ENCODE data around the gene DCDC1. TPM values are rescaled to one million over a fixed set of nuclear protein-coding genes. Genes with fewer than 3 reads are reported as not detected.

Gene DCDC1, protein sequence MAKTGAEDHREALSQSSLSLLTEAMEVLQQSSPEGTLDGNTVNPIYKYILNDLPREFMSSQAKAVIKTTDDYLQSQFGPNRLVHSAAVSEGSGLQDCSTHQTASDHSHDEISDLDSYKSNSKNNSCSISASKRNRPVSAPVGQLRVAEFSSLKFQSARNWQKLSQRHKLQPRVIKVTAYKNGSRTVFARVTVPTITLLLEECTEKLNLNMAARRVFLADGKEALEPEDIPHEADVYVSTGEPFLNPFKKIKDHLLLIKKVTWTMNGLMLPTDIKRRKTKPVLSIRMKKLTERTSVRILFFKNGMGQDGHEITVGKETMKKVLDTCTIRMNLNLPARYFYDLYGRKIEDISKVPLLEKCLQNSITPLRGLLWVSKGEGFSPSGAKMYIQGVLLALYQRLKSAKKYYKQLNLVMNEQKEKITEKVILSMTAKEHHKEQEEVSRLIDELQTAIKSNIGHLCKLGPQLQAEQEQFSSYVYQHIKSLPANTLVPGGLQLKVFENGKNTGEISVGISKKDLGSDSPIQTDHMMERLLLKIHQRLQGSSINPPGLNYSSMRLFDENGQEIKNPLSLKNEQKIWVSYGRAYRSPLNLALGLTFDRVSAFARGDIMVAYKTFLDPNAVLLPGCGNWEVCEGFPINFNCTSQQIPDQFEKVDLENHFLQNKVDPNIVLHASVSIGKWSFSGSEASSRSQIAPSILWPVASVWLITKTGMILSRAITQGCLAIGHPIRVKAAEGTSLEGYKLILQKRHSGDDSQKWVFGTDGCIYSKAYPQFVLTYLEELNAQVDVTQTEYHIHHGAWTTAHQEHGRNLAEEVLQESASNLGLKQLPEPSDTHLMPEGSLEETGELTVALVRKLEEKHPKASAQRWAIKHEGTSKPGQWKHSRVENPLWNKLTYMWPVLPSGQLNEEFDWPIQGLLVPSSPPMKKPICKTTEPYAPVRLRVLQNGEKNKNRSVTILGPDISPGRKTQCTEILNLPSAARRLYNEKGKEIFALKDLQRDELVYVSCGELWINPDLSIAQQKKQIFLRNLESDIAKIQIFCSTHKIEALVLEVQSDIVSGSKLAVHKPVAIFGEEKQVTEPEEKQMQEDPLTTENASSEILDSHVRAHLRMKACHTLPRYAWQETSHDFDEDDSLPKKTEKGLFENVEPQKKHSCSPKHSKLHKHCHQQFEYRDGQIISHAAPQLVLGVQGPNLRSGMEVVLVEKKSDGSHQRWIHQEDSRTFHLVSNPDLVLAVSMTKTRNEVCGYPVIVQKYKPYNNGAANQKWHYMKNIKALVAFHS (N-terminal part only)
- total RNA-seq (under 1 TPM; 0.17 to 0.29 TPM), polyA plus RNA-seq (under 1 TPM in 1 of 2 donors, not detected in 1; 0.14 TPM)

DNA sequence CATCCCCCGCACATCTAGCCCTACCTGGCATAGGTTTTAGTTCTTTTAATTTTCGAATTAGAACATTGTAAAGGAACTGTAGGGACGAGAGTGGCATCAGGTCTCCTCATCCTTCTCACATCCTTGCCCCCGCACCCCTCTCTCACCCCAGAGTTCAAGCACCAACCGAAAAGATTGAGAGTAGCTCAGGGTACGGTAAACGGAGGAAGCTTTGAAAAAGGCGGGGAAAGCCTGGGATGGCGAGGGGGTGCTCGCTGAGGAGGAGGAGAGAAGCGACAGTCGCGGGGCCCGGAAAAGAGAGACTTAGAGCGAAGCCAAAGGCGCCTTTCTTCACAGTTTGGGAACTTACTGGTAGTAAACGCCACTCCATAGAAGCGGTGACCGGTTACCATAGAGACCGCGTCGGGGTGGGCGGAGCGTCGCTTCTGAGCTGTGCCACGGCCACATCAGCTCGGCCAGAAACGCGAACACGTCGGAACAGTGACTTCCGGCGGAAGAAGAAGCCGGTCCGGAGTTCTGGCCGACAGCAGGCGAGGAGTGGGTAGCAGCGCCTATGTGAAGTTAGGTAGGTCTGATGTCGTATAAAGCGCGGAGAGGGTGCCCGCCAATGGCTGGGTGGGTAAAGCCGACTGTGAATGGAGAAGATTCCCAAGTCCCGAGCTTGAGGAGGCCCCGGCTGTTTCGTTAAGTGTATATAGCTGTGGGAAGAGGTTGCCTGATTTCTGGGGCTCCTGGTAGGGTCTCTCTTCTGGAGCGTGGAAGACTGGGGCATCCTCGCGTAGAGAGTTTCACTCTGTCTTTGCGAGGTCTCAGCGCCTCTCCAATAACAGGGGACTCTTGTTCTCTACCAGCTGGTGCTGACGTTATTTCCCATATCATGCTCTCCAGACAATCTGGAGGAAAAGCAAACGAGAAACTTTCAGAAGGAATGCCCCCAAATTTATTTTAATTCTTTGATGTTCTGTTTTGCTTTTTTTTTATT lies at the start of gene DCDC1, which contains the start of gene DNAJC24:
Gene DCDC1 (minus strand): TSS at position 392 of the 982 bp plus-strand sequence. CDS start 41,459 bp downstream, outside the sequence.
Gene DNAJC24 (plus strand): TSS at position 513 of the 982 bp plus-strand sequence. CDS start 889 bp downstream, outside the sequence.
- H3K4me3 ChIP-seq (ENCODE audit: low read length in 2 of 2) = peak within 1 kb of the TSS; percentile 81 to 82
- no peaks in the 10 kb centered on the region for H3K9me3 ChIP-seq (ENCODE audit: control insufficient read depth in 1 of 2, low read length in 2 of 2)
- CTCF ChIA-PET (ENCODE audit: partially characterized antibody) = interaction anchor here (0.7 to 1.7 kb wide), 4 partner anchors 8 to 142 kb away, joined by 3 to 4 read pairs (median 4); no protein-coding TSS in a partner anchor
- no peaks in the 10 kb centered on the region for H3K36me3 ChIP-seq (ENCODE audit: insufficient read depth, low read length)
- H3K4me1 Mint-ChIP-seq = peaks cover 37 to 70% (median 49%) of the 10 kb centered on the region in 4 donors
- intact Hi-C loops (cut with micrococcal nuclease) = loop anchor here (1.0 to 5.0 kb wide), 4 partner anchors 140 to 1213 kb away; partner anchors contain the start of genes ARL14EP, EIF3M, ELP4 and IMMP1L
- H3K4me3 Mint-ChIP-seq = peak within 1 kb of the TSS; percentile 93 to 100 (median 99)
- H3K27me3 Mint-ChIP-seq = no peaks in the 10 kb centered on the region
- peak within 1 kb of the TSS; percentile 78 for H3K27ac ChIP-seq (ENCODE audit: low read depth, low read length)
- H3K9me3 Mint-ChIP-seq = no peaks in the 10 kb centered on the region
- peak; percentile 87 to 93 (median 91) for DNase-seq
- peak within 1 kb of the TSS; percentile 86 to 99 (median 98) for H3K27ac Mint-ChIP-seq
- no peaks in the 10 kb centered on the region for H3K27me3 ChIP-seq (ENCODE audit: insufficient read depth, low read length)
- H3K36me3 Mint-ChIP-seq = peaks cover 0 to 15% of the 10 kb centered on the region in 2 donors
- peaks cover 45% of the 10 kb centered on the region for H3K4me1 ChIP-seq (ENCODE audit: insufficient read depth, low read length)
- POLR2A ChIA-PET (ENCODE audit: partially characterized antibody) = interaction anchor here (0.8 to 1.7 kb wide), 6 partner anchors 17 to 1214 kb away, joined by 3 to 8 read pairs (median 4); partner anchors contain the start of genes ARL14EP, EIF3M, ELP4 and IMMP1L

DNA sequence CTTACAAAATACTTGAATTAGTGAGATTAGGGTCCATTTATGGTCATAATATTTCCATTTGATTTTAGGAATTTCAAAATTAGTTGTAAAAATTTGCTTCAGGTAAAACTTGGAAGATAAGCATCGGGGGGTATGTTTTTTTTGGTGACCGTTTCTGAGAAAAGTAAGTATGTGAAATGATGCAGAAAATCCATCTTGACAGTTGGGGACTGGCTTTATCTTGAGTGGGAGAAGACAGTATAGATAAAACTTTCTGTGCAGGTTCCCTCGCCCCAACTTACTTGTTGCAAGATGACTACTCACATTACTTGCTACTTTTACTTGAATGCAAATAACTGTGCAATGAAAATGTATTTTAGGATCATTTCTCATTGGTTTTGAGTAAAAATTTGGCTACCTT lies 49.6 kb upstream of the DCDC1 start:
- Mint-ChIP-seq H3K27ac (no peak overlapping the region), H3K27me3 (no peaks in the 10 kb centered on the region), H3K4me1 (peaks cover 0 to 2% (median 0%) of the 10 kb centered on the region in 4 donors), H3K36me3 (peaks cover 9 to 15% of the 10 kb centered on the region in 2 donors), H3K9me3 (no peaks in the 10 kb centered on the region), H3K4me3 (no peak overlapping the region)
- Histone ChIP-seq H3K27me3 (ENCODE audit: insufficient read depth, low read length) (no peaks in the 10 kb centered on the region), H3K27ac (ENCODE audit: low read depth, low read length) (no peak overlapping the region), H3K9me3 (ENCODE audit: control insufficient read depth in 1 of 2, low read length in 2 of 2) (no peaks in the 10 kb centered on the region), H3K4me1 (ENCODE audit: insufficient read depth, low read length) (no peaks in the 10 kb centered on the region), H3K36me3 (ENCODE audit: insufficient read depth, low read length) (no peaks in the 10 kb centered on the region), H3K4me3 (ENCODE audit: low read length in 2 of 2) (no peak overlapping the region)
- no peak for DNase-seq
- POLR2A ChIA-PET (ENCODE audit: partially characterized antibody) = no interaction called here
- intact Hi-C loops (cut with micrococcal nuclease) = no loop called here
- CTCF ChIA-PET (ENCODE audit: partially characterized antibody) = no interaction called here

DNA sequence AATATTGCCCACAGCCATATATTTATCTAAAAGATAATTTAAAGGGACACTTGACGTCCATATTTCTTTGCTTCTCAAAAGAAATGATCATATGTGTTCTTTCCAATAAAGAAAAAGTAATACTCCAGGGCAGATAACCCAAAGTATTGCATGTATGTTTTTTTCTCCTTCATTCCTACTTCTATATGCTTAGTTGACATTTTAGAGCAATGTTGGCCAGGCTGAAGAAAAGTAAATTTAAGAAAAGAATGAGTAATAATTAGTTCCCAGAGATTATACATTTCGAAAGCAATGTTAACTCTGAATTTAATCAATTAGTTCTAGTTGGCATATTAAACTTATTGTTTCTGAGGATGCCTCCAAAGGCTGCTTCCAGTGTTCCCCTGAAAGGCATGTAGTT lies 48.3 kb upstream of the DCDC1 start:
- Mint-ChIP-seq H3K27me3 (no peaks in the 10 kb centered on the region), H3K4me1 (peaks cover 0 to 2% (median 0%) of the 10 kb centered on the region in 4 donors)
- POLR2A ChIA-PET (ENCODE audit: partially characterized antibody) = no interaction called here

DNA sequence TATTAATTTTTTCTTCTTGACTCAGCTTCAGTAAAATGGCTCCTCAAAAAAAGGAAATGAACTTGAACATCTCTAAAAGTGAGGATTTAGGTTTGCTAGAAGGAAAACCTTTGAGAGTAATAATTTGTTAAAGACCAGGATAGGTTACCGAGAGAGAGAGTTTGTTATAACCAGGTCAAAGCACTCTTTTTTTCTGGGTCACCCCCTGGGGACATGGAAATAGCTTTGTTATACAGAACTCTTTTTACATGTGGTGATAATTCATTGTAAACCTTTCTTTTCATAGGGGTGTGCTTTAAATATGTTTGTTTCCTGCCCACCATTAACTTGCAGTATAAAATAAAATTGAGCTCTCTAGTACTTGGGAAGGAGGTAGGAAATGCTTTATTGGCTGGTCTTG lies 47.8 kb upstream of the DCDC1 start:
- ChIA-PET POLR2A (ENCODE audit: partially characterized antibody) (no interaction called here), CTCF (ENCODE audit: partially characterized antibody) (no interaction called here)
- H3K27me3 ChIP-seq (ENCODE audit: insufficient read depth, low read length) = no peaks in the 10 kb centered on the region
- H3K4me1 ChIP-seq (ENCODE audit: insufficient read depth, low read length) = no peaks in the 10 kb centered on the region
- H3K36me3 ChIP-seq (ENCODE audit: insufficient read depth, low read length) = no peaks in the 10 kb centered on the region
- H3K4me3 ChIP-seq (ENCODE audit: low read length in 2 of 2) = no peak overlapping the region
- Mint-ChIP-seq H3K27me3 (no peaks in the 10 kb centered on the region), H3K36me3 (peaks cover 9 to 13% of the 10 kb centered on the region in 2 donors), H3K4me1 (peaks cover 0 to 2% (median 0%) of the 10 kb centered on the region in 4 donors), H3K27ac (no peak overlapping the region), H3K9me3 (no peaks in the 10 kb centered on the region), H3K4me3 (no peak overlapping the region)
- DNase-seq = no peak
- intact Hi-C loops (cut with micrococcal nuclease) = no loop called here
- no peaks in the 10 kb centered on the region for H3K9me3 ChIP-seq (ENCODE audit: control insufficient read depth in 1 of 2, low read length in 2 of 2)
- H3K27ac ChIP-seq (ENCODE audit: low read depth, low read length) = no peak overlapping the region

More for the DNA sequence above, 48.3 kb upstream of the DCDC1 start:
- no peaks in the 10 kb centered on the region for H3K9me3 Mint-ChIP-seq
- Histone ChIP-seq H3K36me3 (ENCODE audit: insufficient read depth, low read length) (no peaks in the 10 kb centered on the region), H3K9me3 (ENCODE audit: control insufficient read depth in 1 of 2, low read length in 2 of 2) (no peaks in the 10 kb centered on the region), H3K27me3 (ENCODE audit: insufficient read depth, low read length) (no peaks in the 10 kb centered on the region), H3K4me3 (ENCODE audit: low read length in 2 of 2) (no peak overlapping the region), H3K27ac (ENCODE audit: low read depth, low read length) (no peak overlapping the region), H3K4me1 (ENCODE audit: insufficient read depth, low read length) (no peaks in the 10 kb centered on the region)
- peaks cover 9 to 14% of the 10 kb centered on the region in 2 donors for H3K36me3 Mint-ChIP-seq
- CTCF ChIA-PET (ENCODE audit: partially characterized antibody) = no interaction called here
- intact Hi-C loops (cut with micrococcal nuclease) = no loop called here
- no peak for DNase-seq
- no peak overlapping the region for H3K4me3 Mint-ChIP-seq
- no peak overlapping the region for H3K27ac Mint-ChIP-seq

DNA sequence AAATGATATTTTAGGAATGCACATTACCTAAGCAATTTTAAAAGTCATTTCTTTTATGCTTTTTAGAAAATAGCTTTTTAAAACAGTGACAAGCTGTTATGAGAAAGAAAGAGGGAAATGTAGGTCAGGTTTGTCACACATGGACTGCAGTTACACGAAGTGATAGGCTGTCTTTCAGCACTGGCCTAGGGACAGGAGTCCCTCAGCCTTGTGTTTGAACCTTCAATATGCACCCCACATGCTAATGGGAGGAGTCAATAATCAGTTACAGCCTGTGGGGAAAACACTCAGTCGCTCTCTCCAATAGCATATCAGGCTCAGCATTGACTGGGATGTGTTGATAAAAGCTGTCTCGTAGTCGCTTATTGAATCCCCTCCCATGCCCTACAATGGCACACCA lies 45.9 kb upstream of the DCDC1 start:
- H3K36me3 Mint-ChIP-seq = peaks cover 18 to 20% of the 10 kb centered on the region in 2 donors
- H3K27ac ChIP-seq (ENCODE audit: low read depth, low read length) = no peak overlapping the region
- POLR2A ChIA-PET (ENCODE audit: partially characterized antibody) = no interaction called here
- H3K36me3 ChIP-seq (ENCODE audit: insufficient read depth, low read length) = no peaks in the 10 kb centered on the region
- H3K4me1 Mint-ChIP-seq = peaks cover 0 to 2% (median 0%) of the 10 kb centered on the region in 4 donors
- H3K4me3 Mint-ChIP-seq = no peak overlapping the region
- no peaks in the 10 kb centered on the region for H3K27me3 Mint-ChIP-seq
- H3K4me3 ChIP-seq (ENCODE audit: low read length in 2 of 2) = no peak overlapping the region
- intact Hi-C loops (cut with micrococcal nuclease) = no loop called here
- H3K27ac Mint-ChIP-seq = no peak overlapping the region
- CTCF ChIA-PET (ENCODE audit: partially characterized antibody) = no interaction called here
- DNase-seq = no peak
- no peaks in the 10 kb centered on the region for H3K4me1 ChIP-seq (ENCODE audit: insufficient read depth, low read length)
- H3K27me3 ChIP-seq (ENCODE audit: insufficient read depth, low read length) = no peaks in the 10 kb centered on the region
- no peaks in the 10 kb centered on the region for H3K9me3 ChIP-seq (ENCODE audit: control insufficient read depth in 1 of 2, low read length in 2 of 2)
- peaks cover 0 to 7% (median 0%) of the 10 kb centered on the region in 8 donors for H3K9me3 Mint-ChIP-seq

DNA sequence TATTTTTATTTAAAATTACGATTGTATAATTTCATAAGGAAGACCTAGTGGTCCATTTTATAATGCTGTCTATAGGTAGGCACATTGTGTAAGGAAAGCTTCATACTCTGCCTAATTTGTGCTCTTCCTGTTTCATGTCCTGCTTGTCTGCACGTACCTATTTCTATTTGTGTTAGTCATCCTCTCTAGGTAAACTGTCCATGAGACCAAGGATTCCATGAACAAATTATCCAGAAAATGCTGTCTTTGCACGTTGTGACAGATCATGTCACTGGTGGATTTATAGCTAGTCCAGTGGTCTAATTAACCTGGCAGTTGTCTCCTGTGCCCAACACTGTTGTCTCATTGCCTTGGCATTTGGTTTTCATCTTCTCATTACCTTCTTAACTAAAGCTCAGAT lies 44.8 kb upstream of the DCDC1 start:
- Mint-ChIP-seq H3K36me3 (peaks cover 20 to 27% of the 10 kb centered on the region in 2 donors), H3K27me3 (no peaks in the 10 kb centered on the region), H3K27ac (no peak overlapping the region), H3K4me1 (peaks cover 0 to 2% (median 0%) of the 10 kb centered on the region in 4 donors), H3K4me3 (no peak overlapping the region), H3K9me3 (peaks cover 0 to 7% (median 0%) of the 10 kb centered on the region in 8 donors)
- CTCF ChIA-PET (ENCODE audit: partially characterized antibody) = no interaction called here
- intact Hi-C loops (cut with micrococcal nuclease) = no loop called here
- Histone ChIP-seq H3K9me3 (ENCODE audit: control insufficient read depth in 1 of 2, low read length in 2 of 2) (no peaks in the 10 kb centered on the region), H3K4me3 (ENCODE audit: low read length in 2 of 2) (no peak overlapping the region), H3K27me3 (ENCODE audit: insufficient read depth, low read length) (no peaks in the 10 kb centered on the region), H3K36me3 (ENCODE audit: insufficient read depth, low read length) (no peaks in the 10 kb centered on the region), H3K4me1 (ENCODE audit: insufficient read depth, low read length) (no peaks in the 10 kb centered on the region), H3K27ac (ENCODE audit: low read depth, low read length) (no peak overlapping the region)
- POLR2A ChIA-PET (ENCODE audit: partially characterized antibody) = no interaction called here
- no peak for DNase-seq
